Pancreas (tissue), 10 donors: Measurements from ENCODE around the gene TMX2. TPM values are rescaled to one million over a fixed set of nuclear protein-coding genes. Genes with fewer than 3 reads are reported as not detected.

Source experiments
- ATAC-seq, 4 donors: fragments of 200-7000 bp; cut with Tn5 transposase; one replicate each; pipeline versions ENCODE4 v1.8.0 to v1.9.1; 2020; ENCODE audit warnings: mild to moderate bottlenecking in 4 of 4, moderate library complexity in 4 of 4
- DNase-seq, 6 donors: peaks; one replicate each; pipeline ENCODE4 v3.0.0-alpha.2; 2020
- FAIRE-seq: peaks from 2 replicates; lab custom pipeline; 2012; peaks lifted over from hg19 to GRCh38; lab: Jason Lieb, UNC
- H3K27ac ChIP-seq, 4 donors: fragments of 200-600 bp; sonication (generic); 1 replicate in 3 of 4; 2 replicates in 1 of 4; pipeline versions ENCODE4 v1.5.0 to v1.8.0; 2020
- H3K27me3 ChIP-seq, 4 donors: fragments of 200-600 bp; one replicate each; pipeline ENCODE4 v1.8.0; 2021
- H3K36me3 ChIP-seq, 3 donors: fragments of 200-600 bp; sonication (generic) in 1 of 3; one replicate each; pipeline versions ENCODE4 v1.5.0 to v1.8.0; 2020 to 2021
- H3K4me1 ChIP-seq, 3 donors: fragments of 200-600 bp; one replicate each; pipeline ENCODE4 v1.8.0; 2021
- H3K4me3 ChIP-seq, 4 donors: fragments of 200-600 bp; sonication (generic) in 2 of 4; one replicate each; pipeline versions ENCODE4 v1.5.0 to v1.8.0; 2020 to 2021
- H3K9me3 ChIP-seq, 4 donors: fragments of 200-600 bp; one replicate each; pipeline ENCODE4 v1.8.0; 2021
- WGBS, 2 donors: extraction: QIAGEN DNeasy Blood & Tissue Kit; methylation state at CpG; one replicate each; pipeline ENCODE4 v1.1.7; 2013; 5-methylcytosine and 5-hydroxymethylcytosine counted together
- intact Hi-C, 3 donors: fragments of 100-400 bp; cut with DNase I; formaldehyde crosslinking; loops; one replicate each; pipeline versions ENCODE4 v1.11.1 to v1.14.2; 2022
- polyA plus RNA-seq, 2 donors: library from polyadenylated mRNA; stranded (reverse); fragments of 200-250 nt; gene quantifications; one replicate each; pipeline ENCODE4 v1.2.3, GENCODE V29; 2013
- total RNA-seq, 6 donors: library from RNA; stranded (reverse); fragmentation: NEBNext Ultra II Directional in 4 of 6; extraction: Animal tissue kit (Norgen Biotek cat#: 25700) in 4 of 6; gene quantifications; one replicate each; pipeline versions ENCODE4 v1.2.1 to v1.2.4, GENCODE V29; 2021 to 2023
- TF ChIP-seq, protein P1 (sequence below), 4 donors: fragments of 200-600 bp; sonication (generic) in 3 of 4; IDR thresholded peaks; one replicate each; pipeline versions ENCODE4 v1.5.0 to v1.8.0; 2021; ENCODE audit warnings: antibody characterized with exemption in 4 of 4
- donor health status: healthy with polysubstance abuse.
- donor health status: DM: no; HTN: no; CAD: no; lungs with moderate emphysema.
- donor health status: DM: no; HTN: no; CAD: no.
- donor health status: control.
- donor health status: control.
- donor health status: Bipolar disorder and iron deficiency.
- donor health status: DM: yes; HTN: yes; CAD: no.
- donor health status: DM: no; HTN: no; CAD: no.
- donor health status: DM: no; HTN: no; CAD: no.
- donor health status: DM: yes; HTN: yes; CAD: no.

TMX2 gene, protein sequence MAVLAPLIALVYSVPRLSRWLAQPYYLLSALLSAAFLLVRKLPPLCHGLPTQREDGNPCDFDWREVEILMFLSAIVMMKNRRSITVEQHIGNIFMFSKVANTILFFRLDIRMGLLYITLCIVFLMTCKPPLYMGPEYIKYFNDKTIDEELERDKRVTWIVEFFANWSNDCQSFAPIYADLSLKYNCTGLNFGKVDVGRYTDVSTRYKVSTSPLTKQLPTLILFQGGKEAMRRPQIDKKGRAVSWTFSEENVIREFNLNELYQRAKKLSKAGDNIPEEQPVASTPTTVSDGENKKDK
- total RNA-seq (10 to 100 TPM; 19.8 to 38.8 (median 34.1) TPM), polyA plus RNA-seq (10 to 100 TPM; 26.9 to 46.4 TPM)

DNA sequence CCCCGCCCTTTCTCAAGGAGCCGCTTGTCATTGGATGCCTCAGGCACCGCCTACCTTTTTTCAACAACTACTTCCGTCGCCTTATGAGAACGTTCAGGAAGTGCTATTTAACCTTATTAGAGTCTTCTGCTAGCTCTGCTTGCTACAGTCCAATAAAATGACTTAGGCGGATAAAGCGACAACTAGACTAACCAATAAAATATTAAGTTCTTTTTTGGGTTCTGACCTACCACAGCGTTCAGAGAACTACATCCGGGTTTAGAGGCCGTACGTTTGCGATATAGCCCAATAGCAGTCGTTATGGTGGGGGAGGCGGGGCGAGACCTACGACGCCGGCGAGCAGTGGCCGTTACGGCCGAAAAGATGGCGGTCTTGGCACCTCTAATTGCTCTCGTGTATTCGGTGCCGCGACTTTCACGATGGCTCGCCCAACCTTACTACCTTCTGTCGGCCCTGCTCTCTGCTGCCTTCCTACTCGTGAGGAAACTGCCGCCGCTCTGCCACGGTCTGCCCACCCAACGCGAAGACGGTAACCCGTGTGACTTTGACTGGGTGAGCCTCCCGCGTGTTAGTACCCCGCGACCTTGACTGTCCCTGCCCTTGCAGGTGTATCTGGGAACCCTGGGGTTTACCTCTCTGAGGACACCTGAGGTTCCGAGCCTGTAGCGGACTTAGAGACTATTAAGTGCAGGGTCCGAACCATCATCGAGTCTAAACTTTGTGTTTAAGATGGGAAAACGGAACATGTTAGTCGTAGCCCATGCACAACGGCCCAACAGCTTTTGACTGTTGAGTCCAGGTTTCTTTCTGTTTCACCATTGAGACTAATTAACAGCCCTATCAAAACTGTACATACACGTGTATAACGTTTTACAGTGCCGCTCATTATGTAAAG is at the start of gene TMX2:
TMX2 (plus strand) TSS at position 338 of the 895 bp plus-strand sequence; CDS start at position 364, 26 bp downstream.
- FAIRE-seq (peak; percentile 99), DNase-seq (peak; percentile 87 to 94 (median 92)), ATAC-seq (peak; percentile 91 to 96 (median 92))
- no peaks in the 10 kb centered on the region for H3K9me3 ChIP-seq
- TF ChIP-seq, protein P1, sequence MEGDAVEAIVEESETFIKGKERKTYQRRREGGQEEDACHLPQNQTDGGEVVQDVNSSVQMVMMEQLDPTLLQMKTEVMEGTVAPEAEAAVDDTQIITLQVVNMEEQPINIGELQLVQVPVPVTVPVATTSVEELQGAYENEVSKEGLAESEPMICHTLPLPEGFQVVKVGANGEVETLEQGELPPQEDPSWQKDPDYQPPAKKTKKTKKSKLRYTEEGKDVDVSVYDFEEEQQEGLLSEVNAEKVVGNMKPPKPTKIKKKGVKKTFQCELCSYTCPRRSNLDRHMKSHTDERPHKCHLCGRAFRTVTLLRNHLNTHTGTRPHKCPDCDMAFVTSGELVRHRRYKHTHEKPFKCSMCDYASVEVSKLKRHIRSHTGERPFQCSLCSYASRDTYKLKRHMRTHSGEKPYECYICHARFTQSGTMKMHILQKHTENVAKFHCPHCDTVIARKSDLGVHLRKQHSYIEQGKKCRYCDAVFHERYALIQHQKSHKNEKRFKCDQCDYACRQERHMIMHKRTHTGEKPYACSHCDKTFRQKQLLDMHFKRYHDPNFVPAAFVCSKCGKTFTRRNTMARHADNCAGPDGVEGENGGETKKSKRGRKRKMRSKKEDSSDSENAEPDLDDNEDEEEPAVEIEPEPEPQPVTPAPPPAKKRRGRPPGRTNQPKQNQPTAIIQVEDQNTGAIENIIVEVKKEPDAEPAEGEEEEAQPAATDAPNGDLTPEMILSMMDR (IDR thresholded peaks at IDR 0.05) = no peak
- H3K27ac ChIP-seq = peak within 1 kb of the TSS; percentile 86 to 90 (median 88)
- H3K4me3 ChIP-seq = peak within 1 kb of the TSS; percentile 73 to 94 (median 89)
- H3K36me3 ChIP-seq = no peaks in the 10 kb centered on the region
- peaks cover 0 to 25% (median 16%) of the 10 kb centered on the region in 3 donors for H3K4me1 ChIP-seq
- H3K27me3 ChIP-seq = no peaks in the 10 kb centered on the region
- intact Hi-C loops = no loop called here
- 0% methylated on average over 52 to 53 of the region's 53 CpGs for WGBS, 2 donors

DNA sequence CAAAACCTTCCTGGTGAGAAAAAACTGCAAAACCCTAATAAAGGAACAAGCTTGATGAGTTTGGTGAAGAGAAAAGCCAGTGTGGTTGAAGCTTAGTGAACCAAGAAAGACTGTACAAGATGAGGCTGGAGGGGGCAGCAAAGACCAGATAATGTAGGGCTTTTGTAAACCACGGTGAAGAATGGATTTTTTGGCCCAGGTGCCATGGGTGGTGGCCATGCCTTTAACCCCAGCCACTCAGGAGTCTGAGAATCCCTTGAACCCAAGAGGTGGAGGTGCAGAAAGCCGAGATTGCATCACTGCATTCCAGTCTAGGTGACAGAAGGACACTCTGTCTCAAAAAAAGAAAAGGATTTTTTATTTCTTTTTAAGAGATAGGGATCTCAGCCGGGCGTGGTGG is 49.5 kb upstream of the TMX2 start:
- DNase-seq = no peak
- TF ChIP-seq, protein P1 (IDR thresholded peaks at IDR 0.05) = no peak
- no peaks in the 10 kb centered on the region for H3K27me3 ChIP-seq
- no peak overlapping the region for H3K27ac ChIP-seq
- 70 to 74% methylated on average over 4 of the region's 4 CpGs for WGBS, 2 donors
- H3K36me3 ChIP-seq = peaks cover 0 to 31% (median 0%) of the 10 kb centered on the region in 3 donors
- H3K4me3 ChIP-seq = no peak overlapping the region
- no peak for FAIRE-seq
- ATAC-seq = no peak
- intact Hi-C loops = no loop called here
- H3K4me1 ChIP-seq = peaks cover 5 to 14% (median 6%) of the 10 kb centered on the region in 3 donors
- H3K9me3 ChIP-seq = no peaks in the 10 kb centered on the region

DNA sequence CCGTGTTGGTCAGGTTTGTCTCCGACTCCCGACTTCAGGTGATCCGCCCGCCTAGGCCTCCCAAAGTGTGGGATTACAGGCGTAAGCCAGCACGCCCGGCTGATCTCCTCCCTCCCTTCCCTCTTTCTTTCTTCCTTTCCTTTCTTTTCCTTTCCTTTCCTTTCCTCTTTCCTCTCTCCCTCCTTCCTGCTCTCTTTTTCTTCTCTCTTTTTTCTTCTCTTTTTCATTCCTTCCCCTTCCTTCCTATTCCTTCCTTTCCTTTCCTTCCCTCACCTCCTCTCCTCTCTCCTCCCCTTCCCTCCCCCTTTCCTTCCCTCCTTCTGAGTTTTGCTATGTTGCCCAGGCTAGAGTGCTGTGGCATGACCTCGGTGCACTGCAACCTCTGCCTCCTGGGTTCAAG is 48.4 kb upstream of the TMX2 start:
- peaks cover 0 to 31% (median 0%) of the 10 kb centered on the region in 3 donors for H3K36me3 ChIP-seq
- 75 to 84% methylated on average over 9 of the region's 9 CpGs for WGBS, 2 donors
- H3K9me3 ChIP-seq = no peaks in the 10 kb centered on the region
- TF ChIP-seq, protein P1 (IDR thresholded peaks at IDR 0.05) = no peak
- no peak overlapping the region for H3K27ac ChIP-seq
- DNase-seq = no peak
- ATAC-seq = no peak
- FAIRE-seq = no peak
- H3K27me3 ChIP-seq = no peaks in the 10 kb centered on the region
- no peak overlapping the region for H3K4me3 ChIP-seq
- H3K4me1 ChIP-seq = peaks cover 1 to 6% (median 2%) of the 10 kb centered on the region in 3 donors
- intact Hi-C loops = no loop called here

DNA sequence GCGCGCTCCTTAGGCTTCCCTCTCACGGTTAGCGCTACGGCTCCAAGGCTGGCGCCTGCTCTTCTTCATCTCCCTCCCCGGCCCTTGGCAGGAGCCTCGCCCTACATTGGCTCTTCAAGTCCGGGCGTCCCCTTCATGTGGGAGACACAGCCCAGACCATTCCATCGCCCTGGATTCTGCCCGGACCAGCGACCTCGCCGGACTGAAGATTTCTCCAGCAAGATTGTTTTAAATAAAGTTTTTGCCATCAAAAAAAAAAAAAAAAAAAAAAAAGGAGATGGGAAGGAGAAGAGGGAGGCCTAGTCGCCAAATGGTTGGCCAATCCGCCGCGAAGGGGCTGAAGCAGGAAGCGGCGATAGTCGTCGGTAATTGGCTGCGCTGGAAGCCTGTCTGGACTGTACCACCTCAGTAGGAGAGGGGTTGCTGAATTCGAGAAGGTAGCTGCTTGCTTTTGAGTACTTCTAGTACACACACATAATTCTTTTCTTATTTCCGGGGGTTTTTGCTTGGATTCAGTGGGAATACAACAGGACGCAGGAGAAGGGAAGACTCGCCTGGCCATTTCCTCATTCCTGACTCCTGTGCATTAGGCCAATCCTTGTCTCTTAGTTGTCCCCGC is 45.2 kb upstream of the TMX2 start:
- intact Hi-C loops = no loop called here
- DNase-seq = peak; percentile 86 to 99 (median 96)
- WGBS, 2 donors = 0 to 1% methylated on average over 27 to 29 of the region's 29 CpGs

More for the DNA sequence above, 45.2 kb upstream of the TMX2 start:
- no peaks in the 10 kb centered on the region for H3K9me3 ChIP-seq
- peaks cover 6 to 15% (median 8%) of the 10 kb centered on the region in 3 donors for H3K4me1 ChIP-seq
- peak overlapping the region; percentile 94 to 99 (median 98) for H3K4me3 ChIP-seq
- FAIRE-seq (peak; percentile 94), ATAC-seq (peak; percentile 88 to 96 (median 89))
- TF ChIP-seq, protein P1 (IDR thresholded peaks at IDR 0.05) = no peak
- H3K27ac ChIP-seq = peak overlapping the region; percentile 98 to 100 (median 99)
- H3K27me3 ChIP-seq = no peaks in the 10 kb centered on the region
- peaks cover 0 to 2% (median 0%) of the 10 kb centered on the region in 3 donors for H3K36me3 ChIP-seq
